Upper lobe of left lung (tissue), 6 donors: ENCODE data around the gene CRKL. TPM values are rescaled to one million over a fixed set of nuclear protein-coding genes. Genes with fewer than 3 reads are reported as not detected.

Source experiments
- ATAC-seq, 2 donors: fragments of 200-7000 bp; cut with Tn5 transposase; one replicate each; pipeline ENCODE4 v1.9.1; 2022; ENCODE audit warnings: mild to moderate bottlenecking in 2 of 2, moderate library complexity in 2 of 2; ENCODE audit not compliant: low FRiP score in 2 of 2
- DNase-seq, 2 donors: peaks; one replicate each; pipeline ENCODE4 v3.0.0-alpha.2; 2019 to 2020
- H3K27ac ChIP-seq, 4 donors: fragments of 200-600 bp; sonication (generic); one replicate each; pipeline ENCODE4 v1.5.1; 2016 to 2019
- H3K27me3 ChIP-seq, 4 donors: fragments of 200-600 bp; sonication (generic); one replicate each; pipeline ENCODE4 v1.5.1; 2017 to 2019
- H3K36me3 ChIP-seq, 4 donors: fragments of 200-600 bp; sonication (generic); one replicate each; pipeline ENCODE4 v1.5.1; 2016 to 2019
- H3K4me1 ChIP-seq, 4 donors: fragments of 200-600 bp; sonication (generic); one replicate each; pipeline ENCODE4 v1.5.1; 2018 to 2019
- H3K4me3 ChIP-seq, 4 donors: fragments of 200-600 bp; sonication (generic); one replicate each; pipeline ENCODE4 v1.5.1; 2017 to 2019; ENCODE audit warnings: mild to moderate bottlenecking in 2 of 4, moderate library complexity in 1 of 4
- H3K9me3 ChIP-seq, 4 donors: fragments of 200-600 bp; sonication (generic); one replicate each; pipeline ENCODE4 v1.5.1; 2018 to 2019
- CTCF ChIP-seq, 6 experiments: fragments of 450-650 bp in 4 of 6; fragments of 200-600 bp in 2 of 6; sonication (generic) in 2 of 6; IDR thresholded peaks; one replicate each; pipeline ENCODE4 v1.5.1; 2016 to 2019; ENCODE audit warnings: antibody characterized with exemption in 6 of 6
- EP300 ChIP-seq, 4 donors: sonication (generic); formaldehyde crosslinking; IDR thresholded peaks; one replicate each; pipeline ENCODE4 v1.5.1; 2017; ENCODE audit warnings: antibody characterized with exemption in 4 of 4, control low read depth in 2 of 4
- POLR2A ChIP-seq, 4 donors: fragments of 450-650 bp; IDR thresholded peaks; one replicate each; pipeline ENCODE4 v1.5.1; 2016 to 2017; ENCODE audit warnings: antibody characterized with exemption in 4 of 4, mild to moderate bottlenecking in 2 of 4
- POLR2AphosphoS5 ChIP-seq, 2 donors: sonication (generic); formaldehyde crosslinking; IDR thresholded peaks; one replicate each; pipeline ENCODE4 v1.5.1; 2017; ENCODE audit warnings: antibody characterized with exemption in 2 of 2
- WGBS, 2 donors: methylation state at CpG; one replicate each; pipeline ENCODE4 v1.1.5; 2017 to 2018; 5-methylcytosine and 5-hydroxymethylcytosine counted together
- total RNA-seq, 6 donors: library from RNA; depleted of rRNA in 4 of 6; stranded (reverse); fragments of >200 nt in 4 of 6; gene quantifications; one replicate each; pipeline versions ENCODE4 v1.1.0 to v1.2.1, GENCODE V29; 2016 to 2021
- donor health status: DM: no; HTN: no; CAD: no; lungs with moderate emphysema.
- donor health status: DM: no; HTN: yes; CAD: no; lungs with severe emphysema.

CRKL gene
- total RNA-seq, 6 donors from 2014 or later, result 35.6 to 65.4 (median 53.4) TPM

- no peak for TF ChIP-seq EP300 (IDR thresholded peaks at IDR 0.05)
- TF ChIP-seq POLR2A (IDR thresholded peaks at IDR 0.05), result no peak
- no peak for TF ChIP-seq POLR2AphosphoS5 (IDR thresholded peaks at IDR 0.05)
- no peak for TF ChIP-seq CTCF (IDR thresholded peaks at IDR 0.05)
- no peaks in the 10 kb centered on the region for H3K27me3 ChIP-seq
- WGBS, 2 donors, result 85 to 86% methylated on average over 13 of the region's 13 CpGs
- ATAC-seq (no peak), DNase-seq (no peak)
- no peaks in the 10 kb centered on the region for H3K9me3 ChIP-seq
- H3K4me1 ChIP-seq, result peaks cover 16 to 30% (median 21%) of the 10 kb centered on the region in 4 donors
- no peak overlapping the region for H3K4me3 ChIP-seq
- no peak overlapping the region for H3K27ac ChIP-seq
- peaks cover 14 to 48% (median 35%) of the 10 kb centered on the region in 4 donors for H3K36me3 ChIP-seq
Observed at GRCh38 chr22:20949698-20950183, 32.5 kb downstream of the CRKL start.

- no peaks in the 10 kb centered on the region for H3K27me3 ChIP-seq
- ATAC-seq, result no peak
- no peaks in the 10 kb centered on the region for H3K9me3 ChIP-seq
- H3K4me1 ChIP-seq, result peaks cover 1 to 17% (median 8%) of the 10 kb centered on the region in 4 donors
- 86 to 90% methylated on average over 10 of the region's 10 CpGs for WGBS, 2 donors
- DNase-seq, result no peak
- H3K27ac ChIP-seq, result no peak overlapping the region
- TF ChIP-seq POLR2A (IDR thresholded peaks at IDR 0.05) (no peak), POLR2AphosphoS5 (IDR thresholded peaks at IDR 0.05) (no peak), EP300 (IDR thresholded peaks at IDR 0.05) (no peak), CTCF (IDR thresholded peaks at IDR 0.05) (no peak)
- H3K36me3 ChIP-seq, result peaks cover 14 to 48% (median 35%) of the 10 kb centered on the region in 4 donors
- no peak overlapping the region for H3K4me3 ChIP-seq
Observed at GRCh38 chr22:20951151-20951931, 34.1 kb downstream of the CRKL start.

- Histone ChIP-seq H3K4me1 (peaks cover 0 to 18% (median 9%) of the 10 kb centered on the region in 4 donors), H3K9me3 (no peaks in the 10 kb centered on the region), H3K27ac (no peak overlapping the region), H3K4me3 (no peak overlapping the region), H3K27me3 (no peaks in the 10 kb centered on the region), H3K36me3 (peaks cover 14 to 48% (median 35%) of the 10 kb centered on the region in 4 donors)
- 82 to 88% methylated on average over 6 to 8 of the region's 8 CpGs for WGBS, 2 donors
- DNase-seq (no peak), ATAC-seq (no peak)
- TF ChIP-seq POLR2A (IDR thresholded peaks at IDR 0.05) (no peak), EP300 (IDR thresholded peaks at IDR 0.05) (no peak), POLR2AphosphoS5 (IDR thresholded peaks at IDR 0.05) (no peak), CTCF (IDR thresholded peaks at IDR 0.05) (no peak)
Observed at GRCh38 chr22:20951932-20952380, 34.7 kb downstream of the CRKL start.

- Histone ChIP-seq H3K4me1 (peaks cover 6 to 26% (median 15%) of the 10 kb centered on the region in 4 donors), H3K4me3 (no peak overlapping the region), H3K36me3 (peaks cover 14 to 48% (median 35%) of the 10 kb centered on the region in 4 donors), H3K27me3 (no peaks in the 10 kb centered on the region), H3K9me3 (no peaks in the 10 kb centered on the region), H3K27ac (no peak overlapping the region)
- 86 to 90% methylated on average over 13 of the region's 13 CpGs for WGBS, 2 donors
- DNase-seq, result no peak
- TF ChIP-seq POLR2A (IDR thresholded peaks at IDR 0.05), result no peak
- TF ChIP-seq EP300 (IDR thresholded peaks at IDR 0.05), result no peak
- TF ChIP-seq CTCF (IDR thresholded peaks at IDR 0.05), result no peak
- TF ChIP-seq POLR2AphosphoS5 (IDR thresholded peaks at IDR 0.05), result no peak
- ATAC-seq, result no peak
Observed at GRCh38 chr22:20952544-20953341, 35.5 kb downstream of the CRKL start.
